Kidney (tissue), 14 donors: ENCODE results near the gene RETREG3. TPM values are rescaled to one million over a fixed set of nuclear protein-coding genes. Genes with fewer than 3 reads are reported as not detected.

Experiments used
- DNase-seq, 5 donors: peaks; one replicate each; pipeline ENCODE4 v3.0.0-alpha.2; 2013 to 2020
- FAIRE-seq: peaks from 2 replicates; lab custom pipeline; 2012; peaks lifted over from hg19 to GRCh38; lab: Jason Lieb, UNC
- H3K27ac ChIP-seq, 2 donors: one replicate each; pipeline ENCODE4 v1.7.0; 2013; ENCODE audit warnings: low read depth in 2 of 2, low read length in 2 of 2, inconsistent platforms in 1 of 2
- H3K27me3 ChIP-seq: one replicate; pipeline ENCODE4 v1.7.1; 2013; ENCODE audit warnings: low read length, inconsistent platforms; ENCODE audit not compliant: control insufficient read depth, insufficient read depth
- H3K36me3 ChIP-seq, 3 donors: one replicate each; pipeline versions ENCODE4 v1.7.0 to v1.7.1; 2013; ENCODE audit warnings: low read length in 3 of 3, control low read depth in 1 of 3, inconsistent platforms in 1 of 3; ENCODE audit not compliant: insufficient read depth in 3 of 3, control insufficient read depth in 2 of 3
- H3K4me1 ChIP-seq, 3 donors: one replicate each; pipeline versions ENCODE4 v1.7.0 to v1.7.1; 2013; ENCODE audit warnings: low read length in 3 of 3, inconsistent platforms in 1 of 3, low read depth in 1 of 3; ENCODE audit not compliant: control insufficient read depth in 2 of 3, insufficient read depth in 2 of 3
- H3K4me3 ChIP-seq, 3 donors: one replicate each; pipeline versions ENCODE4 v1.7.0 to v1.8.1; 2013; ENCODE audit warnings: low read length in 3 of 3, control low read depth in 1 of 3, inconsistent platforms in 1 of 3
- H3K9ac ChIP-seq, 3 donors: one replicate each; pipeline versions ENCODE4 v1.7.0 to v1.7.1; 2013; ENCODE audit warnings: low read length in 3 of 3, control low read depth in 1 of 3, inconsistent platforms in 1 of 3
- H3K9me3 ChIP-seq, 3 donors: one replicate each; pipeline versions ENCODE4 v1.7.0 to v1.7.1; 2013; ENCODE audit warnings: low read length in 3 of 3, control low read depth in 1 of 3, inconsistent platforms in 1 of 3; ENCODE audit not compliant: control insufficient read depth in 2 of 3, insufficient read depth in 1 of 3
- intact Hi-C: fragments of 100-400 bp; cut with DNase I; formaldehyde crosslinking; loops from one replicate; pipeline ENCODE4 v1.11.1; 2022
- polyA plus RNA-seq: library from polyadenylated mRNA; stranded (reverse); fragments of 350-450 nt; fragmentation: Illumina TruSeq; extraction: RNeasy Lipid Tissue Mini Kit (QIAGEN cat#74804); gene quantifications from one replicate; pipeline ENCODE4 v1.2.3, GENCODE V29; 2014; ENCODE audit warnings: low read depth, low replicate concordance; ENCODE audit not compliant: insufficient read depth
- total RNA-seq: library from RNA; stranded (reverse); fragmentation: NEBNext Ultra II Directional; extraction: Animal tissue kit (Norgen Biotek cat#: 25700); gene quantifications from one replicate; pipeline ENCODE4 v1.2.1, GENCODE V29; 2021
- TF ChIP-seq, protein P1 (sequence below): IDR thresholded peaks from 3 replicates; pipeline ENCODE4 v1.5.1; 2012; ENCODE audit warnings: mild to moderate bottlenecking, moderate library complexity, borderline replicate concordance; ENCODE audit not compliant: insufficient read depth; ENCODE audit errors: extremely low read depth
- donor health status: control.
- donor health status: control.
- donor health status: control.
- donor health status: control.
- donor health status: control.
- donor health status: DM: yes; HTN: yes; CAD: no.
- donor health status: Normal renal cell carcinoma (clear cell type).

RETREG3 gene
- total and polyA plus RNA-seq, 2 donors from 2014 or later, result 22.6 to 69.5 TPM

DNA sequence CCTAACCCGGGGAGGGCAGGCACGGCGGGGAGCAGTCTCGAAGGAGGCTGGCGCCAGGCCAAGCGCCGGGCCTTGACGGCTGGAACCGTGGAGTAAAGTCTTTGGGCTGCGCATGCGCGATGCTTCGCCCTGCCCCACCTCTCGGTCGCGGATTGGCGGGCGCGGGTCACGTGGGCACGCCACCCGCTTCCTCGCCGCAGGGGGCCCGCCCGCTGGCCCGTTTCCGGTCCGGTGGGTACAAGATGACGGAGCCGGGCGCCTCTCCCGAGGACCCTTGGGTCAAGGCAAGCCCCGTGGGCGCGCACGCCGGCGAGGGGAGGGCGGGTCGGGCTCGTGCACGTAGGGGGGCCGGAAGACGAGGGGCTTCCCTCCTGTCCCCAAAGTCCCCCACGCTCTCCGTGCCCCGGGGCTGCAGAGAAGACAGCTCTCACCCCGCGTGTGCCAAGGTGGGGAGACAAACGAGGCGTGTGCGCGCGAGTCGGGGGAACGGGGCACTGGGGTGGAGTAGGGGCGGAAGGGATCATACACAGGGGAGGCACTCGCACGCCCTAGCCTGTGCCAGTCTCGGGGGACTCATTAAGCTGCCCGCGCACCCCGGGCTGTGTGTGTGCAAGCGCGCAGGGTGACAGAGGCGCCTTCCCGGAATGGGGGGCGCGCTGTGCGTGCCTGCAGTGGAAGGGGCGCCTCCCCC is 42.1 kb downstream of the RETREG3 start, which contains the start of gene MLX:
Gene MLX (plus strand): TSS at position 218 of the 691 bp plus-strand sequence. CDS start 25 bp downstream, at position 243.
- Histone ChIP-seq H3K9ac (peak within 1 kb of the TSS; percentile 19 to 76 (median 74)), H3K9me3 (no peaks in the 10 kb centered on the region), H3K27me3 (no peaks in the 10 kb centered on the region), H3K4me3 (peak within 1 kb of the TSS; percentile 69 to 75 (median 70)), H3K27ac (peak within 1 kb of the TSS; percentile 86 to 91), H3K36me3 (peaks cover 7 to 45% (median 32%) of the 10 kb centered on the region in 3 donors), H3K4me1 (peaks cover 0 to 37% (median 21%) of the 10 kb centered on the region in 3 donors)
- DNase-seq (peak; percentile 92 to 99 (median 95)), FAIRE-seq (no peak)
- TF ChIP-seq, protein P1, sequence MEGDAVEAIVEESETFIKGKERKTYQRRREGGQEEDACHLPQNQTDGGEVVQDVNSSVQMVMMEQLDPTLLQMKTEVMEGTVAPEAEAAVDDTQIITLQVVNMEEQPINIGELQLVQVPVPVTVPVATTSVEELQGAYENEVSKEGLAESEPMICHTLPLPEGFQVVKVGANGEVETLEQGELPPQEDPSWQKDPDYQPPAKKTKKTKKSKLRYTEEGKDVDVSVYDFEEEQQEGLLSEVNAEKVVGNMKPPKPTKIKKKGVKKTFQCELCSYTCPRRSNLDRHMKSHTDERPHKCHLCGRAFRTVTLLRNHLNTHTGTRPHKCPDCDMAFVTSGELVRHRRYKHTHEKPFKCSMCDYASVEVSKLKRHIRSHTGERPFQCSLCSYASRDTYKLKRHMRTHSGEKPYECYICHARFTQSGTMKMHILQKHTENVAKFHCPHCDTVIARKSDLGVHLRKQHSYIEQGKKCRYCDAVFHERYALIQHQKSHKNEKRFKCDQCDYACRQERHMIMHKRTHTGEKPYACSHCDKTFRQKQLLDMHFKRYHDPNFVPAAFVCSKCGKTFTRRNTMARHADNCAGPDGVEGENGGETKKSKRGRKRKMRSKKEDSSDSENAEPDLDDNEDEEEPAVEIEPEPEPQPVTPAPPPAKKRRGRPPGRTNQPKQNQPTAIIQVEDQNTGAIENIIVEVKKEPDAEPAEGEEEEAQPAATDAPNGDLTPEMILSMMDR, result no peak
- intact Hi-C loops, result no loop called here

DNA sequence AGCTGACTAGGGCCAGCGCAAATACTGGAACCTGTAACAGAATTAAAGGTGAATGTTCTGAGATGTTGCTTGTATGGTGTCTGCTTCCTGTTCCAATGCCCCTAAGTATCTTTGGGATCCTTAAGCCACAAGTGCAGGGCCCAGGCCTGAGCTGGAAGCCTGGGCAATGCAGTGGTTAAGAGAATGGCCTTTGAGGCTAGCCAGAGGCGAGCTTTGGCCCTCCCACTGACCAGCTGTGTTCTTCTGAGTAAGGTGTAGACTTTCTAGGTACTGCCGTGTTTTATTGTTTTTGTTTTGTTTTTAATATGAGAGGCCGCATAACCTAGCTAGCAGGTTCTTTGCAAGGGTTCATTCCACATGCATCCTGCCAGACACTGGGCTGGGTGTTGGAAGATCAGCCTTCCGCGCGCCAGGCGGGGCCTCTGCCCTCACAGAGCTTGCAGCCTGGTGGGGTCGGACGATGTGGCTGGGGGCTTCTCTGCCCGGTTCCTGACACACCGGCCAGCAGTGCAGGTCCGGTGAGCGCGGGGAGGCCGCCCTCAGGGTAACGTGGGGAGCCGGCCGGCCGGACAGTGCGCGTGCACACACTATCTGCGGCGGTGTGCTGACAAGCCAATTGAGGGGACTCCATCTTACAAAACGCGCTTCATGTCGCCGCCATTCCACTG is 42.8 kb downstream of the RETREG3 start:
- TF ChIP-seq, protein P1, result no peak
- peak overlapping the region; percentile 17 to 49 (median 35) for H3K9ac ChIP-seq
- peaks cover 0 to 41% (median 21%) of the 10 kb centered on the region in 3 donors for H3K4me1 ChIP-seq
- FAIRE-seq (no peak), DNase-seq (no peak)
- H3K9me3 ChIP-seq, result no peaks in the 10 kb centered on the region
- intact Hi-C loops, result no loop called here
- peak overlapping the region; percentile 51 to 75 (median 69) for H3K4me3 ChIP-seq
- H3K27ac ChIP-seq, result peak overlapping the region; percentile 86 to 91
- no peaks in the 10 kb centered on the region for H3K27me3 ChIP-seq
- H3K36me3 ChIP-seq, result peaks cover 6 to 38% (median 26%) of the 10 kb centered on the region in 3 donors

DNA sequence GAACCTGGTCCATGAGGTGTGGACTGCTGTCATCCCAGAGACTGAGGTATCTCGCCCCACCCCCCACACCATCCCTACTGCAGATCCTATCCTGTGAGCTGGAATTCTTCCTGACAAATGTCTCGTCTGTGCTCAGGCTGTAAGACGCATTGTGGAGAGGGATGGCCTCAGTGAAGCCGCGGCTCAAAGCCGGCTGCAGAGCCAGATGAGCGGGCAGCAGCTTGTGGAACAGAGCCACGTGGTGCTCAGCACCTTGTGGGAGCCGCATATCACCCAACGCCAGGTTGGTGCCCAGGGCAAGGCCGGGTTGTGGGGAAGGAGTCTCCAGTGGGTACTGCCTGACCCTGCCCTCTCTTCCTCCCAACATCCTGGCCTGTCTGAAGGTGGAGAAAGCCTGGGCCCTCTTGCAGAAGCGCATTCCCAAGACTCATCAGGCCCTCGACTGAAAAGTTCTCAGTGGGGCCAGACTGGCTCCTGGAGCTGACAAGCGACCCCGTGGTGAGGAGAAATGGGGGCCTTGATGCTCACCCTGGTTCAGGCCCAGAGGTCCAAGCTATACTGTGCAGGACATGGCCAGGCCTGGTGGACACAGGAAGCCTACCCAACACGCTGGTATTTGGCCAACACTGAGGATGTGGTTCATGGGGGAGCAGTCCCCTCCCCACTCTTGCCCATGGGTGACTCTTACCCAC is 43.5 kb downstream of the RETREG3 start:
- Histone ChIP-seq H3K9me3 (no peaks in the 10 kb centered on the region), H3K27me3 (no peaks in the 10 kb centered on the region), H3K4me3 (peak overlapping the region in 1 of 3 donors; percentile 6), H3K9ac (peak overlapping the region in 1 of 3 donors; percentile 23), H3K27ac (peak overlapping the region in 1 of 2 donors; percentile 86), H3K36me3 (peaks cover 6 to 37% (median 26%) of the 10 kb centered on the region in 3 donors), H3K4me1 (peaks cover 0 to 43% (median 21%) of the 10 kb centered on the region in 3 donors)
- TF ChIP-seq, protein P1, result no peak
- FAIRE-seq (no peak), DNase-seq (peak in 1 of 5 donors; percentile 70)
- intact Hi-C loops, result no loop called here
